K562 (cell line): ENCODE results near the gene TOMT. TPM values are rescaled to one million over a fixed set of nuclear protein-coding genes. Genes with fewer than 3 reads are reported as not detected.

ENCODE experiments used
- DPF2 ChIP-seq: fragments of 450-650 bp; IDR thresholded peaks from 2 replicates; pipeline ENCODE4 v1.6.1; 2016
- FOXA1 ChIP-seq: fragments of 450-650 bp; IDR thresholded peaks from 2 replicates; pipeline ENCODE4 v1.6.1; 2016; ENCODE audit warnings: mild to moderate bottlenecking, borderline replicate concordance
- GATA2 ChIP-seq: sonication (generic); formaldehyde crosslinking; IDR thresholded peaks from 2 replicates; pipeline ENCODE4 v1.4.0; 2020; ENCODE audit warnings: mild to moderate bottlenecking, missing genetic modification reagents
- IFI16 ChIP-seq: fragments of 250-450 bp; sonication (Bioruptor Pico); IDR thresholded peaks from 2 replicates; pipeline ENCODE4 v2.1.2; 2022; ENCODE audit warnings: mild to moderate bottlenecking, inconsistent platforms
- MECOM ChIP-seq: fragments of 250-450 bp; sonication (Bioruptor Pico); IDR thresholded peaks from 2 replicates; pipeline ENCODE4 v1.8.0; 2022; ENCODE audit warnings: inconsistent platforms
- NCOA1 ChIP-seq: fragments of 450-650 bp; IDR thresholded peaks from 2 replicates; pipeline ENCODE4 v1.6.1; 2016; ENCODE audit warnings: low read depth
- NFRKB ChIP-seq: fragments of 450-650 bp; IDR thresholded peaks from 2 replicates; pipeline ENCODE4 v1.6.1; 2016; ENCODE audit warnings: low read depth
- PCBP1 ChIP-seq: fragments of 200-400 bp; formaldehyde crosslinking; IDR thresholded peaks from 2 replicates; pipeline ENCODE4 v1.6.1; 2018; ENCODE audit warnings: mild to moderate bottlenecking, low read depth, low read length; ENCODE audit not compliant: poor library complexity, severe bottlenecking
- POLR2G ChIP-seq: fragments of 200-400 bp; formaldehyde crosslinking; IDR thresholded peaks from 2 replicates; pipeline ENCODE4 v1.6.1; 2017; ENCODE audit warnings: low read depth, mild to moderate bottlenecking, antibody characterized with exemption, low read length, moderate library complexity
- POLR3G ChIP-seq: IDR thresholded peaks from 2 replicates; pipeline ENCODE4 v1.6.1; 2011; ENCODE audit not compliant: insufficient read length, insufficient replicate concordance; ENCODE audit errors: extremely low read depth
- RAD51 ChIP-seq: fragments of 450-650 bp; IDR thresholded peaks from 2 replicates; pipeline ENCODE4 v1.7.1; 2016; ENCODE audit warnings: low read depth, mild to moderate bottlenecking, borderline replicate concordance
- RBM17 ChIP-seq: fragments of 200-400 bp; formaldehyde crosslinking; IDR thresholded peaks from 2 replicates; pipeline ENCODE4 v1.6.1; 2017; ENCODE audit warnings: low read depth, mild to moderate bottlenecking, low read length, borderline replicate concordance
- SREBF2 ChIP-seq: sonication (generic); formaldehyde crosslinking; IDR thresholded peaks from 2 replicates; pipeline ENCODE4 v1.4.0; 2020; ENCODE audit warnings: mild to moderate bottlenecking, missing genetic modification reagents
- TRIM24 ChIP-seq, 2 experiments: fragments of 450-650 bp; IDR thresholded peaks; 2 replicates each; pipeline ENCODE4 v1.6.1; 2016
- XRCC3 ChIP-seq: fragments of 450-650 bp; IDR thresholded peaks from 2 replicates; pipeline ENCODE4 v1.6.1; 2017; ENCODE audit warnings: mild to moderate bottlenecking, moderate library complexity
- ZKSCAN3 ChIP-seq: fragments of 250-450 bp; sonication (Bioruptor Pico); IDR thresholded peaks from 2 replicates; pipeline ENCODE4 v1.4.0; 2020
- ZKSCAN8 ChIP-seq: fragments of 200-800 bp; sonication (Bioruptor generic); IDR thresholded peaks from 2 replicates; pipeline ENCODE4 v1.6.1; 2016; ENCODE audit warnings: missing genetic modification characterization, missing compliant biosample characterization
- ZNF174 ChIP-seq: fragments of 250-450 bp; sonication (Bioruptor Pico); IDR thresholded peaks from 2 replicates; pipeline ENCODE4 v1.4.0; 2020; ENCODE audit warnings: mild to moderate bottlenecking
- ZNF445 ChIP-seq: fragments of 250-450 bp; sonication (Bioruptor Pico); IDR thresholded peaks from 2 replicates; pipeline ENCODE4 v1.4.0; 2020; ENCODE audit warnings: low read depth, mild to moderate bottlenecking, moderate library complexity
- ZNF551 ChIP-seq: fragments of 250-450 bp; sonication (Bioruptor Pico); IDR thresholded peaks from 2 replicates; pipeline ENCODE4 v1.5.0; 2021; ENCODE audit warnings: mild to moderate bottlenecking, moderate library complexity
- polyA plus RNA-seq, 8 experiments: library from polyadenylated mRNA; depleted of rRNA in 4 of 8; stranded (reverse) in 5 of 8; unstranded in 3 of 8; fragments of >200 nt; fragmentation: Nextera tagmentation in 2 of 8; fragmentation: Illumina TruSeq in 1 of 8; extraction: Ambion mirVana in 2 of 8; extraction: Trizol in 1 of 8; gene quantifications; 2 replicates each; pipeline versions ENCODE4 v1.2.1 to v1.2.3, GENCODE V29; 2011 to 2014; ENCODE audit warnings: inconsistent platforms in 1 of 8, missing spikeins in 1 of 8
- total RNA-seq, 7 experiments: library from RNA; depleted of rRNA in 6 of 7; stranded (reverse); fragments of >200 nt in 6 of 7; fragmentation: Illumina TruSeq in 2 of 7; extraction: Trizol in 2 of 7; gene quantifications; 2 replicates each; pipeline versions ENCODE4 v1.2.1 to v1.2.3, GENCODE V29; 2011 to 2021; ENCODE audit warnings: low replicate concordance in 1 of 7
- TF ChIP-seq, protein P1 (sequence below): fragments of 250-450 bp; sonication (Bioruptor Pico); IDR thresholded peaks from 2 replicates; pipeline ENCODE4 v1.8.0; 2022; ENCODE audit warnings: moderate library complexity, mild to moderate bottlenecking, inconsistent platforms
- TF ChIP-seq, protein P2 (sequence below): fragments of 250-450 bp; sonication (Bioruptor Pico); IDR thresholded peaks from 2 replicates; pipeline ENCODE4 v1.5.0; 2022; ENCODE audit warnings: mild to moderate bottlenecking
- TF ChIP-seq, protein P3 (sequence below): fragments of 250-450 bp; sonication (Bioruptor Pico); IDR thresholded peaks from 2 replicates; pipeline ENCODE4 v1.4.0; 2020; ENCODE audit warnings: mild to moderate bottlenecking
- TF ChIP-seq, protein P4 (sequence below): sonication (generic); formaldehyde crosslinking; IDR thresholded peaks from 2 replicates; pipeline ENCODE4 v1.8.0; 2022; ENCODE audit warnings: mild to moderate bottlenecking, low read depth, missing genetic modification reagents

The TOMT gene
- total and polyA plus RNA-seq, 9 of the 15 experiments (the other 6 are each of a cell fraction or from before 2014, with no cell fraction given): not detected

DNA sequence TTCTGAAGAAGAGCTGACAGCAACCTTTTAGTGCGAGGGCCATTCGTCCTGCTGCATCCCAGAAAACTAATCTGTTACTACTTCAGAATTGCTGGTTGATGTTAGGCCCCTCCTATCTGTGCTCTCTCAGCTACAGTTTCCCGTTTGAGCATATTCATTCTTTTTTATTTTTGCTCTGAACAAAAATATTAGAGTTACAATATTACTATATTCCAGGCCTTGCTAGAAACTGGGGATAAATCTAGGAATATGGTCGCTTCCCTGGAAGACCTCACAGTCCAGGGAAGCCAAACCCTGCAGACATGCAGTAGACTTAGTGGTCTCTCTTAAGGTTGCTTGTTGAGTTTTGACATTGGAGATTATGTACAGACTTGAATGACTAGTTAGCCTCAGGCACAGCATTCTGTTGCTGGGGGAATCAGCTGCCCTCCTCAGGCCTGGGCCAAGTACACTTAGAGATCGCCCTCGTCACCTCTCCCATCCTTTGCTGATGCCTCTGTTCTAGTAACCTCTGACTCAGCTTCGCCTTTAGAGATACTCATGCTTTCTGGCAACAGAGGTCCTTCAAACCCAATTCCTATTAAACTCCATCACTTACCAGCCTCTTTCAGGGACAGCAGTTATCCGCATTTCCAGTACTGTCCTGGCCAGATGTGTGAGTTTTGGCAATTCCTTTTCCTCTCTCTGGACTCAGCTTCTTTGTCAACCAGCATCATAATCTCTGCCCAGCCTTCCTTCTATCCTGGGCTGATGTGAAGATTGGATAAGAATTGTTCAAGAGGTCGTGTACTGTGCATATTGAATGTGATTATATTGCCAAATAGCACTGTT lies 7.5 kb downstream of the TOMT start (continued):
- TF ChIP-seq ZNF445: no peak
- no peak for TF ChIP-seq XRCC3
- TF ChIP-seq MECOM (CRISPR knock-in tag): no peak
- TF ChIP-seq DPF2: no peak
- TF ChIP-seq FOXA1: no peak
- no peak for TF ChIP-seq SREBF2 (CRISPR knock-in tag)
- TF ChIP-seq ZNF174 (CRISPR knock-in tag): no peak
- TF ChIP-seq, protein P1, sequence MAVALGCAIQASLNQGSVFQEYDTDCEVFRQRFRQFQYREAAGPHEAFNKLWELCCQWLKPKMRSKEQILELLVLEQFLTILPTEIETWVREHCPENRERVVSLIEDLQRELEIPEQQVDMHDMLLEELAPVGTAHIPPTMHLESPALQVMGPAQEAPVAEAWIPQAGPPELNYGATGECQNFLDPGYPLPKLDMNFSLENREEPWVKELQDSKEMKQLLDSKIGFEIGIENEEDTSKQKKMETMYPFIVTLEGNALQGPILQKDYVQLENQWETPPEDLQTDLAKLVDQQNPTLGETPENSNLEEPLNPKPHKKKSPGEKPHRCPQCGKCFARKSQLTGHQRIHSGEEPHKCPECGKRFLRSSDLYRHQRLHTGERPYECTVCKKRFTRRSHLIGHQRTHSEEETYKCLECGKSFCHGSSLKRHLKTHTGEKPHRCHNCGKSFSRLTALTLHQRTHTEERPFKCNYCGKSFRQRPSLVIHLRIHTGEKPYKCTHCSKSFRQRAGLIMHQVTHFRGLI (CRISPR knock-in tag): no peak
- no peak for TF ChIP-seq IFI16 (CRISPR knock-in tag)
- 0 out of 2 replicates have a peak, but pooled peaks have one; percentile 3 for TF ChIP-seq RAD51
- TF ChIP-seq, protein P2, sequence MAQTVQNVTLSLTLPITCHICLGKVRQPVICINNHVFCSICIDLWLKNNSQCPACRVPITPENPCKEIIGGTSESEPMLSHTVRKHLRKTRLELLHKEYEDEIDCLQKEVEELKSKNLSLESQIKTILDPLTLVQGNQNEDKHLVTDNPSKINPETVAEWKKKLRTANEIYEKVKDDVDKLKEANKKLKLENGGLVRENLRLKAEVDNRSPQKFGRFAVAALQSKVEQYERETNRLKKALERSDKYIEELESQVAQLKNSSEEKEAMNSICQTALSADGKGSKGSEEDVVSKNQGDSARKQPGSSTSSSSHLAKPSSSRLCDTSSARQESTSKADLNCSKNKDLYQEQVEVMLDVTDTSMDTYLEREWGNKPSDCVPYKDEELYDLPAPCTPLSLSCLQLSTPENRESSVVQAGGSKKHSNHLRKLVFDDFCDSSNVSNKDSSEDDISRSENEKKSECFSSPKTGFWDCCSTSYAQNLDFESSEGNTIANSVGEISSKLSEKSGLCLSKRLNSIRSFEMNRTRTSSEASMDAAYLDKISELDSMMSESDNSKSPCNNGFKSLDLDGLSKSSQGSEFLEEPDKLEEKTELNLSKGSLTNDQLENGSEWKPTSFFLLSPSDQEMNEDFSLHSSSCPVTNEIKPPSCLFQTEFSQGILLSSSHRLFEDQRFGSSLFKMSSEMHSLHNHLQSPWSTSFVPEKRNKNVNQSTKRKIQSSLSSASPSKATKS (CRISPR knock-in tag): no peak
- no peak for TF ChIP-seq ZNF551 (CRISPR knock-in tag)
- TF ChIP-seq POLR2G: no peak
- TF ChIP-seq, protein P3, sequence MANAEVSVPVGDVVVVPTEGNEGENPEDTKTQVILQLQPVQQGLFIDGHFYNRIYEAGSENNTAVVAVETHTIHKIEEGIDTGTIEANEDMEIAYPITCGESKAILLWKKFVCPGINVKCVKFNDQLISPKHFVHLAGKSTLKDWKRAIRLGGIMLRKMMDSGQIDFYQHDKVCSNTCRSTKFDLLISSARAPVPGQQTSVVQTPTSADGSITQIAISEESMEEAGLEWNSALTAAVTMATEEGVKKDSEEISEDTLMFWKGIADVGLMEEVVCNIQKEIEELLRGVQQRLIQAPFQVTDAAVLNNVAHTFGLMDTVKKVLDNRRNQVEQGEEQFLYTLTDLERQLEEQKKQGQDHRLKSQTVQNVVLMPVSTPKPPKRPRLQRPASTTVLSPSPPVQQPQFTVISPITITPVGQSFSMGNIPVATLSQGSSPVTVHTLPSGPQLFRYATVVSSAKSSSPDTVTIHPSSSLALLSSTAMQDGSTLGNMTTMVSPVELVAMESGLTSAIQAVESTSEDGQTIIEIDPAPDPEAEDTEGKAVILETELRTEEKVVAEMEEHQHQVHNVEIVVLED (CRISPR knock-in tag): no peak
- TF ChIP-seq ZKSCAN3 (CRISPR knock-in tag): no peak
- no peak for TF ChIP-seq NCOA1
- TF ChIP-seq, protein P4, sequence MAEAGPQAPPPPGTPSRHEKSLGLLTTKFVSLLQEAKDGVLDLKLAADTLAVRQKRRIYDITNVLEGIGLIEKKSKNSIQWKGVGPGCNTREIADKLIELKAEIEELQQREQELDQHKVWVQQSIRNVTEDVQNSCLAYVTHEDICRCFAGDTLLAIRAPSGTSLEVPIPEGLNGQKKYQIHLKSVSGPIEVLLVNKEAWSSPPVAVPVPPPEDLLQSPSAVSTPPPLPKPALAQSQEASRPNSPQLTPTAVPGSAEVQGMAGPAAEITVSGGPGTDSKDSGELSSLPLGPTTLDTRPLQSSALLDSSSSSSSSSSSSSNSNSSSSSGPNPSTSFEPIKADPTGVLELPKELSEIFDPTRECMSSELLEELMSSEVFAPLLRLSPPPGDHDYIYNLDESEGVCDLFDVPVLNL (CRISPR knock-in tag): no peak
- no peak for TF ChIP-seq ZKSCAN8 (CRISPR knock-in tag)
- peak; percentile 87; the same call in 1 of the 2 replicates for TF ChIP-seq NFRKB
- no peak for TF ChIP-seq TRIM24 (IDR thresholded peaks at IDR 0.05)
- no peak for TF ChIP-seq RBM17
- no peak for TF ChIP-seq POLR3G
- no peak for TF ChIP-seq GATA2
- no peak for TF ChIP-seq PCBP1
